Transverse colon (tissue), 4 donors: ENCODE results near the gene BAX. TPM values are rescaled to one million over a fixed set of nuclear protein-coding genes. Genes with fewer than 3 reads are reported as not detected.

Experiments used
- DNase-seq: peaks from one replicate; pipeline ENCODE4 v3.0.0-alpha.2; 2019
- H3K27ac ChIP-seq, 4 donors: fragments of 200-600 bp; sonication (generic); 2 replicates each; pipeline ENCODE4 v1.5.1; 2016 to 2018; ENCODE audit warnings: inconsistent platforms in 4 of 4
- H3K27me3 ChIP-seq: fragments of 200-600 bp; sonication (generic); 2 replicates; pipeline ENCODE4 v1.5.1; 2017; ENCODE audit warnings: inconsistent platforms
- H3K36me3 ChIP-seq, 4 donors: fragments of 200-600 bp; sonication (generic); 2 replicates each; pipeline ENCODE4 v1.5.1; 2017 to 2019; ENCODE audit warnings: inconsistent platforms in 4 of 4
- H3K4me1 ChIP-seq, 4 donors: fragments of 200-600 bp; sonication (generic); 2 replicates each; pipeline ENCODE4 v1.5.1; 2017 to 2020; ENCODE audit warnings: inconsistent platforms in 4 of 4
- H3K4me3 ChIP-seq, 4 donors: fragments of 200-600 bp; sonication (generic); 1 replicate in 1 of 4; 2 replicates in 3 of 4; pipeline versions ENCODE4 v1.5.1 to v1.6.1; 2017 to 2019; ENCODE audit warnings: inconsistent platforms in 4 of 4
- H3K9me3 ChIP-seq, 2 donors: fragments of 200-600 bp; sonication (generic); 2 replicates each; pipeline ENCODE4 v1.5.1; 2017 to 2019; ENCODE audit warnings: inconsistent platforms in 2 of 2
- EP300 ChIP-seq: sonication (generic); formaldehyde crosslinking; IDR thresholded peaks from one replicate; pipeline ENCODE4 v1.6.1; 2017; ENCODE audit warnings: antibody characterized with exemption, low read depth
- POLR2A ChIP-seq: fragments of 450-650 bp; IDR thresholded peaks from one replicate; pipeline ENCODE4 v1.6.1; 2016; ENCODE audit warnings: antibody characterized with exemption, mild to moderate bottlenecking, moderate library complexity
- POLR2AphosphoS5 ChIP-seq, 3 donors: sonication (generic); formaldehyde crosslinking; IDR thresholded peaks; one replicate each; pipeline ENCODE4 v1.6.1; 2016; ENCODE audit warnings: antibody characterized with exemption in 3 of 3
- WGBS, 2 donors: methylation state at CpG; one replicate each; pipeline ENCODE4 v1.1.5; 2018; ENCODE audit warnings: low coverage in 1 of 2; 5-methylcytosine and 5-hydroxymethylcytosine counted together
- in situ Hi-C, 4 donors: fragments of 200-750 bp; cut with MboI; loops; one replicate each; pipeline versions ENCODE4 v1.15.0 to v1.15.1; 2017; ENCODE audit warnings: low sequenced_read_pairs in 3 of 4, low pct_ligation_motif_present in 1 of 4, low pct_unique_long_range_greater_than_20kb in 1 of 4
- intact Hi-C: fragments of 100-400 bp; cut with DNase I; formaldehyde crosslinking; loops from one replicate; pipeline ENCODE4 v1.15.1; 2023; ENCODE audit warnings: low total_unique reads
- small RNA-seq, 4 donors: library from RNA; depleted of rRNA; stranded (forward); fragments of <200 nt; gene quantifications; one replicate each; pipeline ENCODE3, GENCODE V24; 2016
- total RNA-seq, 4 donors: library from RNA; depleted of rRNA; stranded (reverse); fragments of >200 nt; gene quantifications; one replicate each; pipeline ENCODE4 v1.1.0, GENCODE V29; 2016
- TF ChIP-seq, protein P1 (sequence below), 5 experiments: fragments of 200-600 bp in 3 of 5; fragments of 450-650 bp in 2 of 5; sonication (generic) in 3 of 5; IDR thresholded peaks; 1 replicate in 2 of 5; 2 replicates in 3 of 5; pipeline ENCODE4 v1.5.1; 2016 to 2017; ENCODE audit warnings: antibody characterized with exemption in 5 of 5, inconsistent platforms in 3 of 5, mild to moderate bottlenecking in 2 of 5, moderate library complexity in 1 of 5

The BAX gene
- total RNA-seq, 4 donors from 2014 or later, result 74.5 to 152 (median 112) TPM

- intact Hi-C loops, result no loop called here
- no peak for DNase-seq
- Histone ChIP-seq H3K4me1 (no peaks in the 10 kb centered on the region), H3K27ac (no peak overlapping the region), H3K27me3 (no peaks in the 10 kb centered on the region), H3K4me3 (no peak overlapping the region), H3K36me3 (peaks cover 0 to 14% (median 3%) of the 10 kb centered on the region in 4 donors), H3K9me3 (no peaks in the 10 kb centered on the region)
- TF ChIP-seq, protein P1, sequence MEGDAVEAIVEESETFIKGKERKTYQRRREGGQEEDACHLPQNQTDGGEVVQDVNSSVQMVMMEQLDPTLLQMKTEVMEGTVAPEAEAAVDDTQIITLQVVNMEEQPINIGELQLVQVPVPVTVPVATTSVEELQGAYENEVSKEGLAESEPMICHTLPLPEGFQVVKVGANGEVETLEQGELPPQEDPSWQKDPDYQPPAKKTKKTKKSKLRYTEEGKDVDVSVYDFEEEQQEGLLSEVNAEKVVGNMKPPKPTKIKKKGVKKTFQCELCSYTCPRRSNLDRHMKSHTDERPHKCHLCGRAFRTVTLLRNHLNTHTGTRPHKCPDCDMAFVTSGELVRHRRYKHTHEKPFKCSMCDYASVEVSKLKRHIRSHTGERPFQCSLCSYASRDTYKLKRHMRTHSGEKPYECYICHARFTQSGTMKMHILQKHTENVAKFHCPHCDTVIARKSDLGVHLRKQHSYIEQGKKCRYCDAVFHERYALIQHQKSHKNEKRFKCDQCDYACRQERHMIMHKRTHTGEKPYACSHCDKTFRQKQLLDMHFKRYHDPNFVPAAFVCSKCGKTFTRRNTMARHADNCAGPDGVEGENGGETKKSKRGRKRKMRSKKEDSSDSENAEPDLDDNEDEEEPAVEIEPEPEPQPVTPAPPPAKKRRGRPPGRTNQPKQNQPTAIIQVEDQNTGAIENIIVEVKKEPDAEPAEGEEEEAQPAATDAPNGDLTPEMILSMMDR (IDR thresholded peaks at IDR 0.05), result no peak
- TF ChIP-seq POLR2A (no peak), EP300 (no peak), POLR2AphosphoS5 (IDR thresholded peaks at IDR 0.05) (no peak)
- in situ Hi-C loops, result no loop called here
- WGBS, 2 donors, result 77 to 90% methylated on average over 2 to 12 of the region's 17 CpGs
Measured at GRCh38 chr19:49011194-49011593, 56.5 kb downstream of the BAX start.

Small RNA genes within 50 kb of the gene (small RNA-seq; reads per million reads assigned to genes)
- gene AC026803.1 (0 to 0.83 (median 0) reads per million in 4 donors), gene MIR6798 (0 to 0.14 (median 0) reads per million in 4 donors)

Other genes with a start within 250 kb of the BAX start
- 1 to 10 TPM in 2 of 4 donors, under 1 TPM in 1, not detected in 1; 0.55 to 2.2 (median 1.6) TPM for gene MAMSTR, start 235.2 kb upstream of the BAX start, total RNA-seq
- gene RASIP1, start 214.3 kb upstream of the BAX start, total RNA-seq, result 10 to 100 TPM in 2 of 4 donors, 1 to 10 TPM in 2; 3.0 to 11.1 (median 7.0) TPM
- not detected for gene IZUMO1, start 208.0 kb upstream of the BAX start, total RNA-seq
- gene FUT1, start 202.2 kb upstream of the BAX start, total RNA-seq, result under 1 TPM; 0.27 to 1.00 (median 0.58) TPM
- not detected for gene FGF21, start 199.4 kb upstream of the BAX start, total RNA-seq
- 10 to 100 TPM; 32.4 to 51.5 (median 42.8) TPM for gene BCAT2, start 143.8 kb upstream of the BAX start, total RNA-seq
- 10 to 100 TPM in 1 of 4 donors, 1 to 10 TPM in 3; 3.5 to 15.1 (median 5.4) TPM for gene HSD17B14, start 118.4 kb upstream of the BAX start, total RNA-seq
- 10 to 100 TPM in 2 of 4 donors, 1 to 10 TPM in 2; 2.6 to 34.4 (median 10.3) TPM for gene PLEKHA4, start 86.3 kb upstream of the BAX start, total RNA-seq
- 100 to 1,000 TPM in 1 of 4 donors, 10 to 100 TPM in 3; 49.4 to 109 (median 69.5) TPM for gene PPP1R15A, start 82.5 kb upstream of the BAX start, total RNA-seq
- gene TULP2, start 56.1 kb upstream of the BAX start, total RNA-seq, result not detected
- 100 to 1,000 TPM; 135 to 196 (median 174) TPM for gene NUCB1, start 54.6 kb upstream of the BAX start, total RNA-seq
- gene DHDH, start 21.2 kb upstream of the BAX start, total RNA-seq, result 1 to 10 TPM in 2 of 4 donors, not detected in 2; 3.4 to 4.9 TPM
- 1,000 to 10,000 TPM; 3,057 to 3,935 (median 3,837) TPM for gene FTL, start 10.4 kb downstream of the BAX start, total RNA-seq
- gene GYS1, start 38.4 kb downstream of the BAX start, total RNA-seq, result 100 to 1,000 TPM in 1 of 4 donors, 10 to 100 TPM in 3; 31.8 to 107 (median 40.9) TPM
- gene RUVBL2, start 39.0 kb downstream of the BAX start, total RNA-seq, result 10 to 100 TPM; 48.6 to 66.9 (median 59.4) TPM
- gene LHB, start 62.2 kb downstream of the BAX start, total RNA-seq, result 1 to 10 TPM in 1 of 4 donors, not detected in 3; 1.4 TPM
- not detected for gene CGB3, start 69.5 kb downstream of the BAX start, total RNA-seq
- gene CGB2, start 77.0 kb downstream of the BAX start, total RNA-seq, result not detected
- not detected for gene CGB1, start 82.0 kb downstream of the BAX start, total RNA-seq
- gene CGB5, start 89.0 kb downstream of the BAX start, total RNA-seq, result not detected
- gene CGB8, start 94.2 kb downstream of the BAX start, total RNA-seq, result not detected
- gene CGB7, start 102.9 kb downstream of the BAX start, total RNA-seq, result under 1 TPM in 1 of 4 donors, not detected in 3; 0.20 TPM
- gene NTF4, start 109.9 kb downstream of the BAX start, total RNA-seq, result not detected
- under 1 TPM in 1 of 4 donors, not detected in 3; 0.14 TPM for gene KCNA7, start 117.8 kb downstream of the BAX start, total RNA-seq
- gene SNRNP70, start 130.6 kb downstream of the BAX start, total RNA-seq, result 100 to 1,000 TPM; 216 to 682 (median 292) TPM
- gene LIN7B, start 159.5 kb downstream of the BAX start, total RNA-seq, result 10 to 100 TPM; 14.2 to 92.8 (median 39.8) TPM
- 10 to 100 TPM in 1 of 4 donors, 1 to 10 TPM in 2, not detected in 1; 7.5 to 12.5 (median 8.2) TPM for gene C19orf73, start 164.3 kb downstream of the BAX start, total RNA-seq
- 100 to 1,000 TPM in 1 of 4 donors, 10 to 100 TPM in 3; 18.6 to 106 (median 19.9) TPM for gene PPFIA3, start 164.7 kb downstream of the BAX start, total RNA-seq
- under 1 TPM in 2 of 4 donors, not detected in 2; 0.16 to 0.82 TPM for gene HRC, start 200.5 kb downstream of the BAX start, total RNA-seq
- gene TRPM4, start 202.9 kb downstream of the BAX start, total RNA-seq, result 100 to 1,000 TPM; 247 to 884 (median 568) TPM